ENCODE measurements around the gene C17orf107. TPM values are rescaled to one million over a fixed set of nuclear protein-coding genes. Genes with fewer than 3 reads are reported as not detected.

The C17orf107 gene
- polyA plus RNA-seq, 1 of the 3 experiments (the other 2 are of a cell fraction): 0.44 TPM

- no peak overlapping the region for H3K4me3 ChIP-seq (ENCODE audit: low read depth in 2 of 2, low read length in 1 of 2)
- no peaks in the 10 kb centered on the region for H3K27me3 ChIP-seq (ENCODE audit: insufficient read depth)
- POLR2A ChIA-PET: no interaction called here
- CTCF ChIA-PET: interaction anchor here (0.8 to 16.4 kb wide), 10 partner anchors 9 to 182 kb away, joined by 3 to 235 read pairs (median 8); partner anchors contain the start of genes C17orf107, CHRNE, GLTPD2 and PSMB6
- no peaks in the 10 kb centered on the region for H4K20me1 ChIP-seq (ENCODE audit: insufficient read depth)
- H3K9ac ChIP-seq: no peak overlapping the region
- H3K4me2 ChIP-seq: no peak overlapping the region
- H3K9me2 ChIP-seq: no peaks in the 10 kb centered on the region
- no peaks in the 10 kb centered on the region for H3K79me2 ChIP-seq (ENCODE audit: insufficient read depth)
- no peak overlapping the region for H2AFZ ChIP-seq (ENCODE audit: low read depth)
- 93% methylated on average over 31 of the region's 42 CpGs for WGBS (ENCODE audit: low lambda C conversion rate)
- TF ChIP-seq CHD2 (IDR thresholded peaks at IDR 0.05; ENCODE audit: low read length, partially characterized antibody): no peak
- no peak for TF ChIP-seq REST (IDR thresholded peaks at IDR 0.05; ENCODE audit: low read depth, low read length)
- no peak for TF ChIP-seq PBX3 (IDR thresholded peaks at IDR 0.05)
- TF ChIP-seq GATA2 (CRISPR knock-in tag; IDR thresholded peaks at IDR 0.05): no peak
- TF ChIP-seq TCF12 (IDR thresholded peaks at IDR 0.05): no peak
- no peak for TF ChIP-seq RXRA (IDR thresholded peaks at IDR 0.05; ENCODE audit: borderline replicate concordance, low read depth)
- no peak for TF ChIP-seq YY1 (IDR thresholded peaks at IDR 0.05; ENCODE audit: low read depth)
- no peak for TF ChIP-seq RAD21 (IDR thresholded peaks at IDR 0.05; ENCODE audit: low read length)
- no peak for TF ChIP-seq RCOR1 (IDR thresholded peaks at IDR 0.05; ENCODE audit: low read length)
- no peak for TF ChIP-seq IRF3 (IDR thresholded peaks at IDR 0.05; ENCODE audit: low read depth, low read length)
- TF ChIP-seq TEAD4 (IDR thresholded peaks at IDR 0.05; ENCODE audit: borderline replicate concordance, insufficient read depth): no peak
- TF ChIP-seq EP300 (IDR thresholded peaks at IDR 0.05; ENCODE audit: borderline replicate concordance in 1 of 2, low read depth in 1 of 2, low read length in 1 of 2): no peak
- TF ChIP-seq ZBTB33 (IDR thresholded peaks at IDR 0.05; ENCODE audit: borderline replicate concordance, low read depth): no peak
- no peak for TF ChIP-seq MAX (IDR thresholded peaks at IDR 0.05; ENCODE audit: low read depth)
- no peak overlapping the region for H3K27ac ChIP-seq (ENCODE audit: low read depth in 2 of 2, low read length in 1 of 2)
- no peaks in the 10 kb centered on the region for H3K9me3 ChIP-seq
- peaks cover 4 to 59% of the 10 kb centered on the region in 2 experiments for H3K36me3 ChIP-seq (replicated peaks in 1 of 2; ENCODE audit: control insufficient read depth in 1 of 2, insufficient read depth in 2 of 2, low read length in 1 of 2)
- peaks cover 3% of the 10 kb centered on the region for H3F3A ChIP-seq (replicated peaks; ENCODE audit: insufficient read depth)
- no peak for DNase-seq
- no peaks in the 10 kb centered on the region for H3K4me1 ChIP-seq (ENCODE audit: control insufficient read depth in 1 of 2, insufficient read depth in 2 of 2, low read depth in 1 of 2, low read length in 1 of 2)
These were observed 7.6 kb upstream of the C17orf107 start for GRCh38 chr17:4891411-4892410.
